H9 (cell line): ENCODE data around the gene ARHGEF33. TPM values are rescaled to one million over a fixed set of nuclear protein-coding genes. Genes with fewer than 3 reads are reported as not detected.

Experiments
- DNase-seq: peaks from one replicate; pipeline ENCODE4 v3.0.0-alpha.2; 2017
- H2AFZ ChIP-seq: one replicate; pipeline ENCODE4 v1.6.1; 2013; ENCODE audit warnings: mild to moderate bottlenecking, low read length, control low read depth, moderate library complexity
- H2AK5ac ChIP-seq: 2 replicates; pipeline ENCODE4 v1.6.1; 2013; ENCODE audit warnings: low read length, control low read depth, mixed read lengths; ENCODE audit not compliant: insufficient read length
- H2BK120ac ChIP-seq: one replicate; pipeline ENCODE4 v1.6.1; 2013; ENCODE audit warnings: low read depth, mild to moderate bottlenecking, low read length, control low read depth, inconsistent platforms; ENCODE audit not compliant: poor library complexity, severe bottlenecking
- H2BK12ac ChIP-seq: 2 replicates; pipeline ENCODE4 v1.6.1; 2013; ENCODE audit warnings: low read length, control low read depth, mixed read lengths, low read depth; ENCODE audit not compliant: insufficient read length
- H2BK15ac ChIP-seq: 2 replicates; pipeline ENCODE4 v1.6.1; 2013; ENCODE audit warnings: low read depth, low read length, control low read depth
- H2BK20ac ChIP-seq: one replicate; pipeline ENCODE4 v1.6.1; 2013; ENCODE audit warnings: low read depth, mild to moderate bottlenecking, low read length, control low read depth, inconsistent platforms; ENCODE audit not compliant: poor library complexity, severe bottlenecking
- H2BK5ac ChIP-seq: 2 replicates; pipeline ENCODE4 v1.6.1; 2013; ENCODE audit warnings: low read length, control low read depth, mixed read lengths; ENCODE audit not compliant: insufficient read length
- H3K14ac ChIP-seq: 2 replicates; pipeline ENCODE4 v1.6.1; 2013; ENCODE audit warnings: low read length, control low read depth; ENCODE audit not compliant: insufficient read depth
- H3K18ac ChIP-seq: 2 replicates; pipeline ENCODE4 v1.6.1; 2013; ENCODE audit warnings: low read depth, mild to moderate bottlenecking, mixed read lengths, low read length, control low read depth; ENCODE audit not compliant: insufficient read length
- H3K23ac ChIP-seq: 2 replicates; pipeline ENCODE4 v1.6.1; 2013; ENCODE audit warnings: low read length, control low read depth, mixed read lengths, low read depth; ENCODE audit not compliant: insufficient read length
- H3K23me2 ChIP-seq: 2 replicates; pipeline ENCODE4 v1.6.1; 2013; ENCODE audit warnings: low read depth, mild to moderate bottlenecking, mixed read lengths, low read length, control low read depth; ENCODE audit not compliant: insufficient read length, poor library complexity, severe bottlenecking
- H3K27ac ChIP-seq: 2 replicates; pipeline ENCODE4 v1.5.1; 2013; ENCODE audit warnings: low read length, control low read depth, mixed read lengths, low read depth; ENCODE audit not compliant: insufficient read length
- H3K27me3 ChIP-seq: 2 replicates; pipeline ENCODE4 v1.6.1; 2013; ENCODE audit warnings: low read length, control low read depth, inconsistent platforms; ENCODE audit not compliant: insufficient read depth
- H3K4ac ChIP-seq: 2 replicates; pipeline ENCODE4 v1.6.1; 2013; ENCODE audit warnings: low read depth, mild to moderate bottlenecking, control low read depth, inconsistent platforms, low read length, moderate library complexity
- H3K4me1 ChIP-seq: 2 replicates; pipeline ENCODE4 v1.6.1; 2013; ENCODE audit warnings: low read length, control low read depth, inconsistent platforms; ENCODE audit not compliant: insufficient read depth
- H3K4me2 ChIP-seq: 2 replicates; pipeline ENCODE4 v1.6.1; 2013; ENCODE audit warnings: low read length, control low read depth, mixed read lengths; ENCODE audit not compliant: insufficient read length, insufficient read depth
- H3K56ac ChIP-seq: 2 replicates; pipeline ENCODE4 v1.6.1; 2013; ENCODE audit warnings: low read depth, mild to moderate bottlenecking, mixed read lengths, low read length, control low read depth; ENCODE audit not compliant: insufficient read length
- H3K79me1 ChIP-seq: 2 replicates; pipeline ENCODE4 v1.6.1; 2013; ENCODE audit warnings: low read depth, mild to moderate bottlenecking, moderate library complexity, low read length, control low read depth, inconsistent platforms; ENCODE audit not compliant: insufficient read depth, poor library complexity, severe bottlenecking
- H3K79me2 ChIP-seq: 2 replicates; pipeline ENCODE4 v1.6.1; 2013; ENCODE audit warnings: low read length, control low read depth, inconsistent platforms; ENCODE audit not compliant: insufficient read depth
- H3K9ac ChIP-seq: 2 replicates; pipeline ENCODE4 v1.6.1; 2013; ENCODE audit warnings: low read length, control low read depth, mixed read lengths; ENCODE audit not compliant: insufficient read length; ENCODE audit errors: extremely low read depth
- H3K9me3 ChIP-seq: one replicate; pipeline ENCODE4 v1.6.1; 2013; ENCODE audit warnings: low read depth, low read length, inconsistent platforms; ENCODE audit not compliant: control insufficient read depth
- H3T11ph ChIP-seq: one replicate; pipeline ENCODE4 v1.6.1; 2013; ENCODE audit warnings: mild to moderate bottlenecking, low read length, control low read depth, inconsistent platforms
- H4K20me1 ChIP-seq: one replicate; pipeline ENCODE4 v1.6.1; 2013; ENCODE audit not compliant: control insufficient read depth, insufficient read length, insufficient read depth
- H4K5ac ChIP-seq: 2 replicates; pipeline ENCODE4 v1.6.1; 2013; ENCODE audit warnings: low read depth, mild to moderate bottlenecking, mixed read lengths, low read length, control low read depth; ENCODE audit not compliant: insufficient read length
- H4K8ac ChIP-seq: replicated peaks from 2 replicates; pipeline ENCODE4 v1.6.1; 2013; ENCODE audit warnings: low read length, control low read depth, mixed read lengths, low read depth; ENCODE audit not compliant: insufficient read length
- H4K91ac ChIP-seq: 2 replicates; pipeline ENCODE4 v1.6.1; 2013; ENCODE audit warnings: low read depth, mild to moderate bottlenecking, moderate library complexity, mixed read lengths, low read length, control low read depth; ENCODE audit not compliant: insufficient read length
- H3K27ac Mint-ChIP-seq, 3 experiments: 2 replicates in 2 of 3; 3 replicates in 1 of 3; pipeline ENCODE4 v1.8.0; 2020 to 2021; ENCODE audit warnings: mixed read lengths in 3 of 3, mild to moderate bottlenecking in 1 of 3, moderate library complexity in 1 of 3
- H3K27me3 Mint-ChIP-seq: 2 replicates; pipeline ENCODE4 v1.8.0; 2021; ENCODE audit warnings: low read depth, mild to moderate bottlenecking, moderate library complexity, mixed read lengths
- H3K36me3 Mint-ChIP-seq, 3 experiments: 2 replicates in 2 of 3; 3 replicates in 1 of 3; pipeline ENCODE4 v1.8.0; 2020 to 2021; ENCODE audit warnings: low read depth in 3 of 3, mixed read lengths in 3 of 3; ENCODE audit not compliant: insufficient read depth in 1 of 3
- H3K4me1 Mint-ChIP-seq, 2 experiments: 2 replicates each; pipeline ENCODE4 v1.8.0; 2020; ENCODE audit warnings: mixed read lengths in 2 of 2
- H3K4me3 Mint-ChIP-seq, 2 experiments: 2 replicates in 1 of 2; 3 replicates in 1 of 2; pipeline ENCODE4 v1.8.0; 2020 to 2021; ENCODE audit warnings: mild to moderate bottlenecking in 2 of 2, mixed read lengths in 2 of 2, moderate library complexity in 1 of 2
- H3K9me3 Mint-ChIP-seq, 2 experiments: 2 replicates in 1 of 2; 3 replicates in 1 of 2; pipeline ENCODE4 v1.8.0; 2020; ENCODE audit warnings: mild to moderate bottlenecking in 2 of 2, mixed read lengths in 2 of 2, moderate library complexity in 1 of 2
- WGBS: extraction: QIAGEN DNeasy Blood & Tissue Kit; methylation state at CpG from one replicate; pipeline ENCODE4 v1.1.7; 2013; ENCODE audit warnings: missing lambda C conversion rate, low lambda C conversion rate, mixed read lengths; ENCODE audit not compliant: insufficient read length; ENCODE audit errors: extremely low coverage; 5-methylcytosine and 5-hydroxymethylcytosine counted together
- total RNA-seq: library from RNA; stranded (reverse); gene quantifications from 2 replicates; pipeline ENCODE4 v1.2.1, GENCODE V29; 2021
- TF ChIP-seq, protein P1 (sequence below): fragments of 200-600 bp; sonication (generic); conservative IDR thresholded peaks from 3 replicates; pipeline ENCODE4 v1.8.0; 2021; ENCODE audit warnings: antibody characterized with exemption, mild to moderate bottlenecking

Gene ARHGEF33
- total RNA-seq, 1 experiment from 2014 or later: 0.92 TPM

DNA sequence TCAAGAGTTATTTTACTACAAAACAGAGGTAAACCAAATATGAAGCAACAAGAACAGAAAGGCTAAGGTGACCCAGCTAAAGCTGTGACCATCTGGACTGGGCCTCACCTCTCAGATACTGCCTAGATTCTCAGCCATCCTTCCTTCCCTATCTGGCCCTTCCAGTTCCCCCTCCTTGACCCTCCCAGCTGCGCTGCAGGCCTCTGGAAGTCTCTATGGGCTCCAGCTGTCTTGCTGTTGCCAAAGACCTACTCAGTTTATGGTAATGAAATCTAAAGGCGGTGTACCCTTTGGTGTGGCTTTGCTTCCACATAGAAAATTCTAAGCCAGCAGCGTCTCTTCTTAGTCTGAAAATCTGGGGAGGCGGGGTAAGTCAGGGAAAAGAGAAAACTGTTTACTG, 55.7 kb downstream of the ARHGEF33 start:
- no peak overlapping the region for H4K91ac ChIP-seq
- WGBS: no CpG with 5 or more reads among the region's 4 CpGs
- no peak overlapping the region for H3K4me2 ChIP-seq
- Mint-ChIP-seq H3K27me3 (no peaks in the 10 kb centered on the region), H3K4me1 (peaks cover 26 to 33% of the 10 kb centered on the region in 2 experiments), H3K36me3 (no peaks in the 10 kb centered on the region), H3K9me3 (no peaks in the 10 kb centered on the region; a peak in 1 of 5 replicates), H3K27ac (no peak overlapping the region), H3K4me3 (no peak overlapping the region)
- no peak overlapping the region for H3K23ac ChIP-seq
- H3K9me3 ChIP-seq: no peaks in the 10 kb centered on the region
- H3K4ac ChIP-seq: no peak overlapping the region
- H3K27ac ChIP-seq: no peak overlapping the region
- H3K27me3 ChIP-seq: no peaks in the 10 kb centered on the region
- H3K18ac ChIP-seq: no peak overlapping the region
- no peak overlapping the region for H4K8ac ChIP-seq
- H3T11ph ChIP-seq: no peak overlapping the region
- no peak overlapping the region for H2BK120ac ChIP-seq
- H3K9ac ChIP-seq: no peak overlapping the region
- H4K5ac ChIP-seq: no peak overlapping the region
- TF ChIP-seq, protein P1, sequence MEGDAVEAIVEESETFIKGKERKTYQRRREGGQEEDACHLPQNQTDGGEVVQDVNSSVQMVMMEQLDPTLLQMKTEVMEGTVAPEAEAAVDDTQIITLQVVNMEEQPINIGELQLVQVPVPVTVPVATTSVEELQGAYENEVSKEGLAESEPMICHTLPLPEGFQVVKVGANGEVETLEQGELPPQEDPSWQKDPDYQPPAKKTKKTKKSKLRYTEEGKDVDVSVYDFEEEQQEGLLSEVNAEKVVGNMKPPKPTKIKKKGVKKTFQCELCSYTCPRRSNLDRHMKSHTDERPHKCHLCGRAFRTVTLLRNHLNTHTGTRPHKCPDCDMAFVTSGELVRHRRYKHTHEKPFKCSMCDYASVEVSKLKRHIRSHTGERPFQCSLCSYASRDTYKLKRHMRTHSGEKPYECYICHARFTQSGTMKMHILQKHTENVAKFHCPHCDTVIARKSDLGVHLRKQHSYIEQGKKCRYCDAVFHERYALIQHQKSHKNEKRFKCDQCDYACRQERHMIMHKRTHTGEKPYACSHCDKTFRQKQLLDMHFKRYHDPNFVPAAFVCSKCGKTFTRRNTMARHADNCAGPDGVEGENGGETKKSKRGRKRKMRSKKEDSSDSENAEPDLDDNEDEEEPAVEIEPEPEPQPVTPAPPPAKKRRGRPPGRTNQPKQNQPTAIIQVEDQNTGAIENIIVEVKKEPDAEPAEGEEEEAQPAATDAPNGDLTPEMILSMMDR: no peak
- no peak overlapping the region for H3K14ac ChIP-seq
- H4K20me1 ChIP-seq: no peaks in the 10 kb centered on the region
- H2AK5ac ChIP-seq: no peak overlapping the region
- no peak overlapping the region for H2BK20ac ChIP-seq
- no peaks in the 10 kb centered on the region for H3K79me2 ChIP-seq
- H2AFZ ChIP-seq: no peak overlapping the region
- H2BK5ac ChIP-seq: no peak overlapping the region
- H3K4me1 ChIP-seq: peaks cover 5% of the 10 kb centered on the region
- H3K56ac ChIP-seq: no peak overlapping the region
- DNase-seq: no peak
- H2BK15ac ChIP-seq: no peak overlapping the region
- no peaks in the 10 kb centered on the region for H3K23me2 ChIP-seq
- no peak overlapping the region for H2BK12ac ChIP-seq
- H3K79me1 ChIP-seq: no peaks in the 10 kb centered on the region
